Adrenal gland (tissue), 5 donors: ENCODE data around the gene ASPDH.

ENCODE experiments used
- POLR2A ChIP-seq, 2 donors: fragments of 450-650 bp; IDR thresholded peaks; one replicate each; pipeline ENCODE4 v1.6.1; 2017; ENCODE audit warnings: antibody characterized with exemption in 2 of 2, mild to moderate bottlenecking in 2 of 2, moderate library complexity in 1 of 2
- TF ChIP-seq, protein P1 (sequence below), 6 experiments: fragments of 450-650 bp in 4 of 6; fragments of 200-600 bp in 2 of 6; sonication (generic) in 1 of 6; IDR thresholded peaks; 1 replicate in 5 of 6; 2 replicates in 1 of 6; pipeline versions ENCODE4 v1.5.1 to v1.8.0; 2016 to 2021; ENCODE audit warnings: antibody characterized with exemption in 6 of 6, mild to moderate bottlenecking in 2 of 6, moderate library complexity in 1 of 6
- donor health status: DM: no; HTN: no; CAD: no.

DNA sequence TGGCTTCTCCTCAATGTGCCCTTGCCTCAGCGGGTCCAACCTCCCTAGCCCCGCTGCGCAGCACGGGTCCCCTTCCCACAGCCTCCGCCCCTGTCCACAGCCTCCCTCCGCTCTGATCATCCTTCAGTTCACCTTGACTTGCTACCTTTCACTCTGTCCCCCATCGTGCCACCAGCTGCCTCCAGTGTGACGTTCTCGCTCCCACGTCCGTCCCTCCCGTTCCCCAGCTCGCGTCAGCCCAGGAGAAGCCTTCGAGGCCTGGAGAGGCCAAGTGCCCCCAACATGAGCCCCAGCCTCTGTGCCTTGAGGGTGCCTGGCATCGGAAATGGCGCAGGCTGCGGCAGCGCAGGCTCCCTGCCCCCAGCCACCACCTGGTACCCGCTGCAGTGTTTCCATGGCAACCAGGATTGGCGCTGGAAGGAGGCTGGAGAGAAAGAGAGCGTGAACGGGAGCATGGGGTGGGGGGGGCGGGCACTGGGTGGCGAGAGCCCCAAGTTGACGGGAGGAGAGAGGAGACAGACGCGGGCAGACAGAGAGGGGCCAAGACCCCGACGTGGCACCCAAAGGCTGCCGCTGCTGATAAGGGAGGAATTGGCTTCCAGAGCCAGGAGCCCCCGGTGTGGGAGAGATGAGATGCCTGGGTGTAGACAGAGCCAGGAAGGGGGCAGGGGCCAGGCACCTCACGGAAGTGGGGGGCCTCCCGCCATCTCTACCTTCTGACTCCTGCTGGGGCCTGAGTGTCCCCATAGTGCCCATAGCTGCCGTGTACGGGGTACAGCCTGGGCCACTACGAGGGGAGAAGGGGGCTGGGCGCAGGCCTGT, 844 bp upstream of the ASPDH start:
- TF ChIP-seq, protein P1, sequence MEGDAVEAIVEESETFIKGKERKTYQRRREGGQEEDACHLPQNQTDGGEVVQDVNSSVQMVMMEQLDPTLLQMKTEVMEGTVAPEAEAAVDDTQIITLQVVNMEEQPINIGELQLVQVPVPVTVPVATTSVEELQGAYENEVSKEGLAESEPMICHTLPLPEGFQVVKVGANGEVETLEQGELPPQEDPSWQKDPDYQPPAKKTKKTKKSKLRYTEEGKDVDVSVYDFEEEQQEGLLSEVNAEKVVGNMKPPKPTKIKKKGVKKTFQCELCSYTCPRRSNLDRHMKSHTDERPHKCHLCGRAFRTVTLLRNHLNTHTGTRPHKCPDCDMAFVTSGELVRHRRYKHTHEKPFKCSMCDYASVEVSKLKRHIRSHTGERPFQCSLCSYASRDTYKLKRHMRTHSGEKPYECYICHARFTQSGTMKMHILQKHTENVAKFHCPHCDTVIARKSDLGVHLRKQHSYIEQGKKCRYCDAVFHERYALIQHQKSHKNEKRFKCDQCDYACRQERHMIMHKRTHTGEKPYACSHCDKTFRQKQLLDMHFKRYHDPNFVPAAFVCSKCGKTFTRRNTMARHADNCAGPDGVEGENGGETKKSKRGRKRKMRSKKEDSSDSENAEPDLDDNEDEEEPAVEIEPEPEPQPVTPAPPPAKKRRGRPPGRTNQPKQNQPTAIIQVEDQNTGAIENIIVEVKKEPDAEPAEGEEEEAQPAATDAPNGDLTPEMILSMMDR (IDR thresholded peaks at IDR 0.05): no peak
- TF ChIP-seq POLR2A (IDR thresholded peaks at IDR 0.05): peak in 1 of 2 donors; percentile 11
